Smooth muscle cell of the brain vasculature (primary cell): ENCODE results near the gene CBLB.

Experiments used
- DNase-seq: peaks from one replicate; pipeline ENCODE4 v3.0.0-alpha.2; 2012; ENCODE audit warnings: low read depth, low spot score

The CBLB gene

DNA sequence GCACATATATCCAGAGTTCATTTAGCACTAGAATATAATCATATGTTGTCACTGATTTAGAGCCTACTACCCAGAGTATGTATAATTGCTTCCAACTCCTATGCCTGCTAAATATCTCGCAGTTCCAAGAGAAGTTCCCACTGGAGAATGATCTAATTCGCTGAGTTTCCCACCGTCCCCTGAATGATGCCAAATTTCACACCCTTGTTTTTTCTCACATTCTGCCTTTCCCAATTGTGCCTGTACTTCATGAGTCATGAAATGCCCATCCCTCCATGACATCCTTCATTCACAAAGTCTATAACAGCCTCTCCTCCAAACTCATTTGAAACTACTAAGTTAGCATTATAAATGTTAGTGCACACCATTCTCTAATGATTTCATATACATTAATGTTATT is 177.2 kb downstream of the CBLB start:
- no peak for DNase-seq

DNA sequence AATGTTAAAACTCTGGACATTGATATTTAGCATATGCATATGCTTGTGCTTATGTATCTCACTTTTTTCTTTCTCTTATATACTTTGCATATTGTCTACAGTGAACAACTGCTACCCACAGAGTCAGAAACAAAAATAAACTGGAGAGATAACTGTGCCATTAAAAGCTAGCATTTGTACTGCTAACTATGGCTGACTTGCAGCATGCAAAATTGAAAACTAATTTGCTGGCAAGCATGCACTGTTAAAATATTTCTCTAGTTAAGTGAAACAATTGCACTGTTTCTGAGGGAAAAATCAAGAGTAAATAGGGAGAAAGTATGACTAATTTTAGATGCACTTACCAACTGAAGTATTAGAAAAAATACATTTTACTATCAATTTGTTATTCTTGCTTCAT is 177.8 kb downstream of the CBLB start:
- no peak for DNase-seq

DNA sequence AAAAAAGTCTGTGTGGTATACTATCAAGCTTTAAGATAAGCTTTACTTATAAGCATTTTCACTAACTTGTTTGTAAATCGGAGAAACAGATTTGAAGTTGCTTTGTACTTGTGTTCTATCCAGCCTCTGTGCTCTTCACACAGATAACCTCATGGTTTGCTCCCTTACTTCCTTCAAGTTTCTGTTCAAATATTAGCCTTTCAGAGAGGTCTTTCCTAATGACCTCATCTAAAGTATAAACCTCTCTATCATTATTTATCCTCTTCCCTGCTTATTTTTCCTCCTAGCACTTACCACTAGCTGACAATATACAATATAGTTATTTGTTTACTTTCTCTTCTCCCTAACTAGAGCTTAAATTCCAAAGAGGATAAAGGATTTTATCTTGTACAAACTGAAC is 180.0 kb downstream of the CBLB start:
- no peak for DNase-seq

DNA sequence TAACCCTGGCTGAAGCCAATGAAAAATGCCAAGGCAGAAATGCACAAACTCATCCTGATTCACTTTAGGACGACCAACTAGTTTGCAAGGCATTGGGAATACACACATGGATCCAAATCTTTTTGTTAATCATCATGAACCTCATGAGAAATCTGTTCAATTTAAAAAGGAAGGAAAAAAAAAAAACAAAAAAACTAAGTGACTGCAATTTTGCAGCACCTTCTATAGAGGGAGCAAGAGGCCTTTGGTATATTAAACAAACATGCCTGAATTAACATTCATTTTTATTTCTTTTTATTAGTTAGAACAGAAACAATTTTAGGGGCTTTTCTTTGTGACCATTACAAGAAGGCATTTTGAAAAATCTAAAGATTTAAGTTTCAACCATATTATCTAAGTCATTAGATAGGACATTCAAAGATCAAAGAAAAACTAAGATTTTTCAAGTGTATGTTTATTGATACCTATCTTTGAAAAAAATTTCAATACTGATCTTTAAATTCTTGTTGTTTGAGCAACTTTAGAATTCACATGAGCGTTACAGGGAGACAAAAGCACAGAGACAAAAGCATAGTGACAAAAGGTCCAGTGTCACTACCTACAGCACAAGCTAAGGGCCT is 182.4 kb downstream of the CBLB start:
- no peak for DNase-seq

DNA sequence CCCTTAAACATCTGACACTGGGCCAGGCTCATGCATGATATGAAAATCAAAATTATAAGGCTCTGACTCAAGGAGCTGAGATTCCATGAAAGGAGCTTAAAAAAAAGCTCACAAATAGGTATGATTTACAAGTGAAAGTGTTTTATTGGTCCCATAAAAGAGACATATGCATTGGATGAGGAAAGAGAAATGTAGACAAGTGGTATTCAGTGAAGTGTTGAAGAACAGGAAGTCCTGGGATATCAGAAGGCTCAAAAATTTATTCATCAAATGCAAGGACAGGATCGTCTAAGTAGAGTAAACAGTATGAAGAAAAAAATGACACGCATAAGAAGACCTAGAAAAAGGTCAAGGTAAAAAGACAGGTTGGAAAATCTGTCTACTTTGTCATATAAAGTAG is 188.9 kb downstream of the CBLB start:
- no peak for DNase-seq

DNA sequence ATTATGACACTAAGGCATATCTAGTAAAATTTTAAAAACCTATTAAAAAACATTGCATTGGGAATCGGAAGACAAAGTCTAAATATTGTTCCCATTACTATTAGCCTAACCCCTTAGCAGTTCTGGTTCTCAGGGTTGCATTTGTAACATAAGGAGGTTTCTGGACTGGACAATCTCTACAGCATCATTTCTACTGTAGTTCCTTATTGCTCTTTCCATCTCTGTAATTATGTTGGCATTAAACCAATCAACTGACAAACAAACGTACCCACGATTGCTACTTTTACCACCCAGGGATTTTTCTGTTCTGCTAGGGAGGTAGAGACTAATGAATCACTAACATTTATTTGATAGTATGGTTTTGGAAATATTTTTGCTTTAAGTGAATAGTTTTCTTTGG is 190.8 kb downstream of the CBLB start:
- DNase-seq = no peak

DNA sequence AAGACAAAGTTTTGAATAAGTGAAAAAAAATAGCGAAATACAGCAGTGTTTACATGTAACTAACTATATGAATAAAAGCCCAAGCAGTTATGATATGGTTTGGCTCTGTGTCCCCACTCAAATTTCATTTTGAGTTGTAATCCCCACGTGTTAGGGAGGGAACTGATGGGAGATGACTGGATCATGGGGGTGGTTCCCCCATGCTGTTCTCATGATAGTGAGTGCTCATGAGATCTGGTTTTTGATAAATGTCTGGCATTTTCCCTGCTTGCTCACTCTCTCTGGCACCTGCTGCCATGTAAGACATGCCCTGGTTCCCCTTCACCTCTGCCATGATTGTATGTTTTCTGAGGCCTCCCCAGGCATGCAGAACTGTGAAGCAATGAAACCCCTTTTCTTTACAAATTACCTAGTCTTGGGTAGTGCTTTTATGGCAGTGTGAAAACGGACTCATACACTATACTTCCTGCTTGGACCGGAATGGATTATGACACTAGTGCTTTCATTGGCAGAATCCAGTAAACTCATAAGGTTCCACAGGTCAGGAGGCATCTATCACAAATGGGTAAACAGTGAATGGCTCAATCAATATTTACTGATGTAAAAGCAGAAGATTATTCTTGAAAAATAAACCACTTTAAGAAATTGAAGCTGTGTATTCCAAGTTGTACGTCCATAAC is 192.1 kb downstream of the CBLB start:
- DNase-seq = no peak

DNA sequence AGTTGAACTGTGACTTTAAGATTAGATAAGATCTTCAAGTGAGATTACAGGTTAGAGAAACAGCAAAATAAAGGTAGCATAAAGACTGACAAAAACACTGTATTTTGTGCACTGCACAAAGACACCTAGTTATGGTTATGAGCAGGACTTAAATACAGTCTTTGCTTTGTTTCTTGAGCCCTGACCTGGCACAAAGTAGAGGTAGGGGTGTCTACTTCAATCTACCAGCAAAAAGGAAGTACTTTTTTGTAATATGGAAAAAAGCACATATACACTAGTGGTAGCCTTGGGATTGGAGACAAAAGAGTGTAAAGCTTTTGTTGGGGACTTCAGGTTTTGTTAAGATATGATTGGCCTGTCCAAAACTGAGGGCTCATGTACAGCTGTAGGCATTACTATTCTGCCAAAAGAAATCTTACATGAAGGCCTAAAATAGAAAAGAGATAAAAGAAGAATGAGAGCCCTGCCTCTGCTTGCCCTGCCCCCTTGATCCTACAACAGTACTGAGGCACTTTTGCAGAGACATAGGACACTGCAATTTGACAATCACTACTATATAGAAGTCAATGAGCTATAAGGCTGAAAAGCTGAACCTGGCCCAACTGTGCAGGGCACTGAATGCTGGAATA is 194.3 kb downstream of the CBLB start:
- DNase-seq = no peak

DNA sequence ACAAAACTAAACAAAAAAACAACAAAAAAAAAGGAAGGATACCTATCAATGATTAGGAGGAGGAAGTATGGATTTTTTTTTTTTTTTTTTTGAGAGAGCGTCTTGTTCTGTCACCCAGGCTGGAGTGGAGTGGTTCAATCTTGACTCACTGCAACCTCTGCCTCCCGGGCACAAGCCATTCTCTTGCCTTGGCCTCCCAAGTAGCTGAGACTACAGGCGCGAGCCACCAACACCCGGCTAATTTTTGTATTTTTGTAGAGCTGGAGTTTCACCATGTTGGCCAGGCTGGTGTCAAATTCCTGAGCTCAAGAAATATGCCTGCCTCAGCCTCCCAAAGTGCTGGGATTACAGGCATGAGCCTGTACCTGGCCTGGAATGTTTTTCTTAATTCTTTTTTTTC is 195.8 kb downstream of the CBLB start:
- no peak for DNase-seq

DNA sequence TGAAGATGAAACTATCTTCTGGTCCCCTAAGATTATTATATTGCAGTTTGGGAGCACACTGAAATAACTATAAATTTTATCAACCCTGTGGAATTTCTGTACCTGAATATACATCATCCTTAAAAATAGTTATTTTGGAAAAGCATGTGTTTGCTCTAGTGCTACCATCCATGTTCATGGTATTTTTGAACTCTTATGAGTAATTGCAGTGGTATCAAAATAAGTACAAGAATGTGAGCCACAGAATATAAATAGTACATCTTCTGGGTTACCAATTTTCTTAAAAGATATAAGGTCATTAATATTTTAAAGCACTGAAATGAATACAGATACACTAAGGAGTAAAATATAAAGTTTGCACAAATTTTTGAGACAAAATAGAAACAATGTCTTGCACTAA is 206.5 kb downstream of the CBLB start:
- no peak for DNase-seq

DNA sequence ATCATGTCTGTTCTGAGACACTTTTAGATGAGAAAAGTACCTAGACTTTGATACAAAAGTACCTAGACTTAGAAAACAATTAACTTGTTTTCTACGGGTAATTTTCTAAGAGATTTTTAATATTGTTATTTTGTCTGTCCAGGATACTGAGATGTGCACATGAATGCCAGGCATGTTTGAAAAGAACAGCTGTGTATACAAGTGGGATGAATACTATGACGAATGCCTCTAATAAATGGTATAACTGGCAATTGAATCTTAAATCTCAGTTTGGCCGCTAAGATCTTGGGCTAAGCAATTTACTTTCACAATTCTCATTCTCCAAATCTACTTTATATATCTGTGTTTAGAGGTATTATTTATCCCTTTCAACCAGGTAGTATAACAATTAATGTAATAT is 207.4 kb downstream of the CBLB start:
- DNase-seq = no peak

DNA sequence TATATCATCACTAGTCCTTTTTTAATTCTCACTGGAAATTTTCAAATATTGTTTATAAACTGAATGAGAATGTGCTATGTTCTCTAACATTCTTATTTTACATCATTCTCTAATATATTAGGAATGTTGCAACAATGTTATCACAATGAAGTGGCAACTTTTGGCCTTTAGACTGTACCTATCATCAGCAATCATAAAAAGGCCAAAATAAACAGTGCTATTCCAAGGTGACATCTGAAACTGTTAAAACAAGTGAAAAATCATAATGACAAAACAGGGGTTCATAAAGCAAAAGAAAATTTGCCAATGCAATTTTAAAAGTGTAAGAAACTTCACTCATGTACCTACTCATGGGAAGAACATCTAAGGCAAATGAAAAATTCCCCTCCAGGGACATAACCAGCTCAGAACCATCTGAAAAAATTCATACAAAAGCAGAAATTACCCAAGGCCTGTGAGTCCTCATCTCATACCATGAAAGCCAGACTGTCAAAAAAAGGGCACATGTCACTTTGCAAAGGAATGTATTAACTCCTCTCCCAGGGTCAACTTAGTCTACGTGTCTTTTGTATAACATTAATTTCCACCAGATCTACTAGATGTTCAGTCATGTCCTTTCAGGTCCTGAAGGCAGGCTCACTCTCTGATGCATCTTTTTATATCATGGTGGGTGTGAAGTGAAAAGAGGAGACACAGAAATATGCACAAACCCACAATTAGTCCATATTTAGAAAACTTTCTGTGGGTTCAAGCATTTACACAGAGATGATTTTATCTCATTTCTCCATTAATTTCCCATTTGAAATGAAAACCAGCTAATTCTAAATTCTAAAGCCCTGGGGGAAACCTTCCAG is 211.9 kb downstream of the CBLB start:
- DNase-seq = no peak

DNA sequence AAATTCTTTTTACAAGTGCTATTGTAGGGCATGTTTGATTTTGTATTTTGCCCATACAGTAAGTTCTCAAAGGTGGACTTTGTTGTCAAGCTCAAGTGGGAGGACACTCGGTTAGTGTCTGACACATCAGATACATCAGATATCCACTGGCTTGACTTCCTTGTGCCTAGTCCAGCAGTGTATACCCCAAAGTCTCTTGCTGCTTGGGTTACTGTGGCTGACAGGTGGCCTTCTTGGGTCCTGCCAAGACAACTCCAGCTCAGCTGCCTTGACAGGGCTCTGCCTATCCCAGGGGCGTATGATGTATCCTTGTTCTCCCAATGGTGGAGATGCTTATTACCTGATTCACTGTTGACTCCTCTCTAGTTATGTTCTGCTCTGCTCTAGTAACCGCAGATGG is 214.9 kb downstream of the CBLB start:
- no peak for DNase-seq

DNA sequence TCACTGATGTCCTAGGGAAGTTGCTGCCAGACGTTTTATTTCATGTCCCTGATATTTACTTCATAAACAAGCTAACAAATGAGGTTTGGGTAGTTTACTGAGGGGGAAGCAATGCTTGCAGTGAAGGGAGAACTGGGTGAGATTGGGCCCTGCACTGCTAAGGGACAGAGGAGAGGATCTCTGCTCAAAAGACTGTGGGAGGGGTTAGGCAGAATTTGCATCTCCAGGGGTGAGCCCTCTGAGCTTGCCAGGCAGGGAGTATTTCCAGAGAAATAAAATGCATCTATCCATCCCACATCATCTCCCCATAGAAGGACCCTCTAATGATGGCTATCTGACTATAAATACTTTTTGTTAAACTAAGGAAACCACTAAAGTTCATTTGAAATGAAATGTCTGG is 215.6 kb downstream of the CBLB start:
- no peak for DNase-seq

DNA sequence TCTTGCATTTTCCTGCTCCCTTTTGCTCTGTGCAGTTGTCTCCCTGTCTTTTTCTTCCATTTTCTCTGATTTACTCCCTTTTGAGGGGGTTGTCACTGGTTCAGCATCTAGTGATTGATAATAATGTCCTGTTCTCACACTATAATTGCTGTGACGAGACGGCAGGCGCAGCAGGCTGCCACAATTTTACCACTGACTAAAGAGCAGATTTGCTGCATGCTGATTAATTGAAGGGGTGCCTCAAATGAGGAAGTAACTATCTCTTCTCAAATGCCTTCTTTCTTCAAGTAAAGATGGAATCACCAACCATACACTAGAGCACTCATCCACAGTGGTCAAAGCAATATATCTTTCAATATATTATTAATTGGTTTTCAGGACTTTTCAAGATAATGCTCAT is 219.3 kb downstream of the CBLB start:
- DNase-seq = no peak

DNA sequence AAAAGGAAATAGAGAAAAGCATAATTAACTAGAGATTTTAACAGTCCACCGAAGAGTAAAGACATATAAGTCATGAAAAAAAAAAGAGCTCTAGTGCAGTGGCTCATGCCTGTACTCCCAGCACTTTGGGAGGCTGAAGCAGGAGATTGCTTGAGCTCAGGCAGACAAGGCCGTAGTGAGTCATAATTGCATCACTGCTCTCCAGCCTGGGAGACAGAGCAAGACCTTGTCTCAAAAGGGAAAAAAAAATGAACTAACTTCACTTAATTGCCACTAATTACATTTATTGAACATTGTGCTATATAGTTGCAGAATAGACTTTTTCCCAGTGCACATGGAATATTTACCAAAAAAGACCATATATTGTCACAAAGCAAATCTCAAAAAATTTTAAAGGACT is 221.8 kb downstream of the CBLB start:
- DNase-seq = peak; percentile 26

DNA sequence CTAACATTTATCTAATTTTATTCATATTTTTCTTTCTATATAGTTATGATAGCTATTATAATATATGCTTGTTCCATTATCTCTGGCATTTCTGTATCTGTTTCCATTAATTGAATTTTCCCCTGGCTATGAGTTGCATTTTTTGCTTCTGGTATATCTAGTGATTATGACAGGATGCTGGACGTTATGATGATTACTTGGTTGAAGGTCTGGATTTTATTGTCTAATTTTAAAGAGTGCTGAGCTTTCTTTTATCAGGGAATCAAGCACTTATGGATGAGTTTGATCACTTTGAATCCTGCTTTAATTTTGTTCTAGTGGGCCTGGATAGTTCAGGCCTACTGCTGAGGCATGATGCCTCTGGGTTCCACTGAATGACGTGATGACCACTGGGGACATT is 229.7 kb downstream of the CBLB start:
- no peak for DNase-seq

DNA sequence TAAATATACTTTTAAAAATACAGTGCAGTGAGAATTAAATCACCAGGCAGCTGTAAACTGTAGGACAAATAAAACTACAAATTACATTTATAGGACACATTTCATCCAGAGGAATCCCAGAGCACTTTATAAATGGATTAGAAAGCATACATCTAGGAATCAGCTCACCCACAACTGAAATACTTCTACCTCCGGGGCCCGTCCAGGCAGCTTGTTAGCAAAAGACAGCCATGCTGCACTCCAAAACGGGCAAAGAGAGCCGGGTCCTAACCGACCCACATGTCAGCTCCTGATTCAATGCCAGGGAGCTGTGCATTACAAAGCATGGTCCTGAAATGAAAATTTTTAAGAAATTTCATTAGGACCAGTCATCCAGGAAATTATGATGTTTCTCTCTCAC is 234.1 kb downstream of the CBLB start:
- DNase-seq = no peak

DNA sequence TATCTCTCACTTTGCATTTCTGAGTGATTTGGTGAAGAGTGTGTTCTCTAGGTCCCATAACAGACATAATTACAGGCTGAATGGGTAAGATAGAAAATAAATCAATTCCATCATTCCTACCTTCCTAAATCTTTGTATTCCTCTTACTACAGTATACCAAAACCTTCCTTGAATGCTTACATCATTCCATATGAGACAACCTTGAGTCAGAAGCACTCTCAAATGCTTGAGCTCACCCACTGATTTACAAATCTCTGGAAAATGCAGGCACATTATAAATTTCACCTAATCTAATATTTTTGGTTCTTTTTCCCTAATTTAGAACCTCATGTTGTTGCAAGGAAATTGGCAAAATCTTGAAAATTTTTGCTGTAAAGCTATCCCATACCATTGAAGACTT is 239.1 kb downstream of the CBLB start:
- DNase-seq = no peak

DNA sequence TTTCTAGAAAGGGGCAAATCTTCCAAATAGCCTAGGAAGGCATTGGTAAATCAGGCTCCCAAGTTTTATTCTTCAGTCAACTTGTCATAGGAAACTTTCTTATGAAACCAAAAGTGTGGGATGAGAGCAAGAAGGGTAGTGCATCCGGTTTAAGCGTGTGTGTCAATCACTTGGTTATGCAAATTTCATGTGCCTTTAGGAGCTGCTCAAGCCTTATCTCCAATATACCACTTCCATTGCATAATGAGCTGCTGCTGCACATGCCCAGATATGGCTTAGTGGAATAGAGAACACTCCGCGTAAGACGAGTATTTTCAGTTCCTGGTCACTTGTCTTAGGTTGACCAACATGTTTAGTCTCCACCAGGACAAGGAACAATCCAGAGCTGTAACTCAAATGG is 242.1 kb downstream of the CBLB start:
- no peak for DNase-seq

DNA sequence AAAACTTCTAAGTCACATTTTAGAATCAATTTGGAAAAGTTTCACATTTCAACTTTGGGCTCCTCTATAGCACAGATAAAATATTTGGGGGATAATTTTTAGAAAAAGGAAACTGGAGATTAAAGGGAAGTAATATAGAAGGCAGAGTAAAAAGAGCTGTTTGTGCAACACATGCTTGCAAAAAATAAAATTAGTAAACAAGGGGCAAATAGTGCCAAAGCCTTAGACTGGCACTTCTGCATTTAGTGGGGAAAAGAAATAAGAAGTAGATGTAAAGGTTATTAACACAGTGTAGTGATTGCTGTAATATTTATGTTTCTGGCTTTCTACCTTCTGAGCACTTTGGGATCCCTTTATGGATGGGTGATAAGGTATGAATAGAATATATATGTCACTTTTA is 246.6 kb downstream of the CBLB start:
- no peak for DNase-seq

DNA sequence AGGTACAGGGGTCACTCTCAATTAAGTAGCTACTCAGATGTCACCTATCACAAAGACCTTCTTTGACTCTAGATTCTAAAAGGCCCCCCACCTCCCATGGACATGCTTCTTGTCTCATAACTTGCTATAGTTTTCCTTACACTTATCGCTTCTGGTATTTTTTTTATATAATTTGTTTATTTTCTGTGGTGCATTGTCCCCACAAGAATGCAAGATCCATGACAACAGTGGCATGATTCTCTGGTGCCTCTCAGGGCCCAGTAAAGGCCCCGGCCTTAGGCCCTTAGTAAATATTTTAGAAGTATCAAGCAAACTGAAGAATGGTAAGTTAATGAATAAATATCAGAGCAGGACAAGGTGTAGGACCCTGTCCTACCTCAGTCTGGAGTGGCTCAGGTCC is 248.6 kb downstream of the CBLB start:
- DNase-seq = no peak

DNA sequence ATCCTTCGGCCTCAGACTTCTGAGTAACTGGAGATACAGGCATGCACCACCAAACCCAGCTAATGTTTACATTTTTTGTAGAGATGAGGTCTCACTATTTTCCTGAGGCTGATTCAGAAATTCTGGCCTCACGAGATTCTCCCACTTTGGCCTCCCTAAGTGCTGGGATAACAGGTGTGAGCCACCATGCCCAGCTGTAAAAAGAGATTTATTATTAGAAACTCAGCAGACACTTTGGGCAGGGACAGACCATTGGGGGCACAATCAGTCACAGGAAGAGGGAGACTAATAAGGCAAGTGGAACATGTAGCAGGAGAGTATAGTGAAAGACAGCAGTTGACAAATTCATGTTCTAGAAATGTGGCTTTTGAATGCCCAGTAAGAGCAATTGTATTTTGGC is 249.2 kb downstream of the CBLB start:
- DNase-seq = no peak
